NT2/D1 (cell line): ENCODE data around the gene ANXA4.

Experiments
- SUZ12 ChIP-seq: IDR thresholded peaks from 2 replicates; pipeline ENCODE4 v1.6.1; 2011; ENCODE audit not compliant: insufficient read length, insufficient read depth; ENCODE audit errors: extremely low read depth
- ZNF274 ChIP-seq: IDR thresholded peaks from 2 replicates; pipeline ENCODE4 v1.6.1; 2011; ENCODE audit warnings: mild to moderate bottlenecking, low read depth, low read length

- no peak for TF ChIP-seq ZNF274
- no peak for TF ChIP-seq SUZ12
Measured at GRCh38 chr2:69762513-69763494, 20.9 kb downstream of the ANXA4 start.
